Astrocyte (in vitro differentiated cells and primary cell): ENCODE results near the gene MYH11. TPM values are rescaled to one million over a fixed set of nuclear protein-coding genes. Genes with fewer than 3 reads are reported as not detected.

Source experiments
- DNase-seq: peaks from one replicate; pipeline ENCODE4 v3.0.0-alpha.2; 2010; ENCODE audit warnings: low read depth
- FAIRE-seq: peaks from 2 replicates; lab custom pipeline; 2011; peaks lifted over from hg19 to GRCh38; lab: Jason Lieb, UNC
- H2AFZ ChIP-seq: 2 replicates; pipeline ENCODE4 v1.6.0; 2012; ENCODE audit warnings: low read depth, low read length, inconsistent platforms
- H3K27ac ChIP-seq: 2 replicates; pipeline ENCODE4 v1.5.1; 2011; ENCODE audit warnings: low read depth, low read length, inconsistent platforms
- H3K27me3 ChIP-seq: 2 replicates; pipeline ENCODE4 v1.6.0; 2011; ENCODE audit warnings: low read length, inconsistent platforms; ENCODE audit not compliant: insufficient read depth
- H3K36me3 ChIP-seq: 2 replicates; pipeline ENCODE4 v1.5.1; 2011; ENCODE audit warnings: low read length, inconsistent platforms; ENCODE audit not compliant: insufficient read depth
- H3K4me1 ChIP-seq: 2 replicates; pipeline ENCODE4 v1.5.1; 2011; ENCODE audit warnings: low read length, inconsistent platforms; ENCODE audit not compliant: insufficient read depth
- H3K4me2 ChIP-seq: 2 replicates; pipeline ENCODE4 v1.6.0; 2012; ENCODE audit warnings: low read length, inconsistent platforms
- H3K4me3 ChIP-seq: 2 replicates; pipeline ENCODE4 v1.5.1; 2011; ENCODE audit warnings: low read depth, mild to moderate bottlenecking, low read length, inconsistent platforms; ENCODE audit not compliant: insufficient read depth
- H3K79me2 ChIP-seq: 2 replicates; pipeline ENCODE4 v1.6.0; 2012; ENCODE audit warnings: mild to moderate bottlenecking, low read length, inconsistent platforms; ENCODE audit not compliant: insufficient read depth
- H3K9ac ChIP-seq: 2 replicates; pipeline ENCODE4 v1.6.0; 2012; ENCODE audit warnings: mild to moderate bottlenecking, low read length, inconsistent platforms
- H3K9me3 ChIP-seq: 2 replicates; pipeline ENCODE4 v1.5.1; 2012; ENCODE audit warnings: low read depth, mild to moderate bottlenecking, low read length, inconsistent platforms; ENCODE audit not compliant: insufficient read depth
- H4K20me1 ChIP-seq: 2 replicates; pipeline ENCODE4 v1.6.0; 2012; ENCODE audit warnings: low read length, inconsistent platforms; ENCODE audit not compliant: insufficient read depth
- H3K27ac Mint-ChIP-seq: one replicate; pipeline ENCODE4 v1.8.0; 2021; ENCODE audit warnings: mild to moderate bottlenecking, mixed read lengths; ENCODE audit not compliant: unreplicated experiment
- H3K27me3 Mint-ChIP-seq: one replicate; pipeline ENCODE4 v1.8.0; 2021; ENCODE audit warnings: low read depth, mixed read lengths; ENCODE audit not compliant: unreplicated experiment
- H3K36me3 Mint-ChIP-seq: one replicate; pipeline ENCODE4 v1.8.0; 2021; ENCODE audit warnings: low read depth, mixed read lengths; ENCODE audit not compliant: unreplicated experiment
- H3K4me1 Mint-ChIP-seq: one replicate; pipeline ENCODE4 v1.8.0; 2021; ENCODE audit warnings: low read depth, mixed read lengths; ENCODE audit not compliant: unreplicated experiment
- H3K4me3 Mint-ChIP-seq: one replicate; pipeline ENCODE4 v1.8.0; 2021; ENCODE audit warnings: mild to moderate bottlenecking, moderate library complexity, mixed read lengths; ENCODE audit not compliant: unreplicated experiment
- H3K9me3 Mint-ChIP-seq: one replicate; pipeline ENCODE4 v1.8.0; 2021; ENCODE audit warnings: mild to moderate bottlenecking, mixed read lengths; ENCODE audit not compliant: unreplicated experiment
- CTCF ChIP-seq: IDR thresholded peaks from 2 replicates; pipeline ENCODE4 v1.5.1; 2011; ENCODE audit warnings: low read depth, mild to moderate bottlenecking, inconsistent platforms, low read length, moderate library complexity; ENCODE audit not compliant: insufficient read depth
- EZH2 ChIP-seq: IDR thresholded peaks from 2 replicates; pipeline ENCODE4 v1.6.1; 2012; ENCODE audit warnings: mild to moderate bottlenecking, low read length, inconsistent platforms; ENCODE audit not compliant: insufficient read depth
- total RNA-seq: library from RNA; stranded (reverse); gene quantifications from 2 replicates; pipeline ENCODE4 v1.2.1, GENCODE V29; 2021

Gene MYH11
- total RNA-seq, 1 donor from 2014 or later, result 1.0 TPM

DNA sequence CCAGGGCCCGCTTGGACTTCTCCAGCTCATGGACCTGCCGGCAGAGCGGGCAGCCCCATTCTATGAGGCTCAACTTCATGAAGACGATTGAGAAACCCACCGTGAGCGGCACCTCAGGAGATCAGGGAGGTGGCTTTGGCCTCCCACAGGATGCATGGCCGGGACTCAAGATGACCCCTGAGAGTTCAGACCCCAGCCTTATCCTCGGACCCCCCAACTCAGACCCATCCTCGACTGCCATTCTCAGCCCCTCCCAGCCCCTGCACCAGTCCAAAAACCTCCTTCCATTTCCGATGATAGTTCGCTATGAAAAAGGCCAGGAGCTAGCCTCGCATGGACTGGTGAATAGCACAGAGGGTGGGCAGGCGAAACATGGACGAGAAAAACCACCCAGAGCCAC lies 135.8 kb downstream of the MYH11 start:
- no peak overlapping the region for H3K9ac ChIP-seq
- no peaks in the 10 kb centered on the region for H3K9me3 ChIP-seq
- no peak overlapping the region for H3K4me3 ChIP-seq
- H3K79me2 ChIP-seq, result no peaks in the 10 kb centered on the region
- Mint-ChIP-seq H3K36me3 (peaks cover 31% of the 10 kb centered on the region), H3K27me3 (no peaks in the 10 kb centered on the region), H3K4me1 (no peaks in the 10 kb centered on the region), H3K9me3 (peaks cover 5% of the 10 kb centered on the region), H3K27ac (no peak overlapping the region), H3K4me3 (no peak overlapping the region)
- no peak overlapping the region for H2AFZ ChIP-seq
- no peaks in the 10 kb centered on the region for H3K4me1 ChIP-seq
- no peaks in the 10 kb centered on the region for H3K36me3 ChIP-seq
- no peak for FAIRE-seq
- no peak overlapping the region for H3K4me2 ChIP-seq
- H3K27ac ChIP-seq, result no peak overlapping the region
- no peaks in the 10 kb centered on the region for H3K27me3 ChIP-seq
- DNase-seq, result no peak
- TF ChIP-seq CTCF (no peak), EZH2 (no peak)
- no peaks in the 10 kb centered on the region for H4K20me1 ChIP-seq

GRCh38 chr16:15716694-15717447 lies 140.0 kb downstream of the MYH11 start:
- no peak overlapping the region for H3K4me2 ChIP-seq
- H3K36me3 ChIP-seq, result no peaks in the 10 kb centered on the region
- no peak overlapping the region for H3K4me3 ChIP-seq
- no peak for DNase-seq
- no peak for TF ChIP-seq EZH2
- TF ChIP-seq CTCF, result no peak
- H4K20me1 ChIP-seq, result no peaks in the 10 kb centered on the region
- H2AFZ ChIP-seq, result no peak overlapping the region
- Mint-ChIP-seq H3K4me1 (no peaks in the 10 kb centered on the region), H3K9me3 (peaks cover 4% of the 10 kb centered on the region), H3K36me3 (peaks cover 33% of the 10 kb centered on the region), H3K27ac (no peak overlapping the region), H3K4me3 (no peak overlapping the region), H3K27me3 (no peaks in the 10 kb centered on the region)
- no peaks in the 10 kb centered on the region for H3K79me2 ChIP-seq
- H3K9me3 ChIP-seq, result no peaks in the 10 kb centered on the region
- no peak for FAIRE-seq
- H3K27me3 ChIP-seq, result no peaks in the 10 kb centered on the region
- H3K27ac ChIP-seq, result no peak overlapping the region
- no peaks in the 10 kb centered on the region for H3K4me1 ChIP-seq
- H3K9ac ChIP-seq, result no peak overlapping the region

GRCh38 chr16:15715221-15715620 lies 141.6 kb downstream of the MYH11 start:
- Histone ChIP-seq H3K79me2 (no peaks in the 10 kb centered on the region), H3K4me1 (no peaks in the 10 kb centered on the region), H3K4me3 (no peak overlapping the region), H4K20me1 (no peaks in the 10 kb centered on the region), H3K9me3 (no peaks in the 10 kb centered on the region), H3K27ac (no peak overlapping the region), H3K9ac (no peak overlapping the region), H3K27me3 (no peaks in the 10 kb centered on the region), H2AFZ (no peak overlapping the region), H3K36me3 (no peaks in the 10 kb centered on the region), H3K4me2 (no peak overlapping the region)
- TF ChIP-seq CTCF (no peak), EZH2 (no peak)
- Mint-ChIP-seq H3K4me3 (no peak overlapping the region), H3K27me3 (no peaks in the 10 kb centered on the region), H3K9me3 (peaks cover 4% of the 10 kb centered on the region), H3K4me1 (no peaks in the 10 kb centered on the region), H3K27ac (no peak overlapping the region), H3K36me3 (peaks cover 29% of the 10 kb centered on the region)
- no peak for FAIRE-seq
- no peak for DNase-seq
